GM18520 (cell line): ENCODE data around the gene NIN.
"Not testable (repeated sequence)": the region's sequence is repeated elsewhere in the genome, so short reads cannot be mapped to it uniquely, and the experiment has no call there.

ENCODE experiments used
- ATAC-seq: cut with Tn5 transposase; IDR thresholded peaks from one replicate; pipeline ENCODE4 v1.9.1; 2021; ENCODE audit not compliant: unreplicated experiment

NIN gene

DNA sequence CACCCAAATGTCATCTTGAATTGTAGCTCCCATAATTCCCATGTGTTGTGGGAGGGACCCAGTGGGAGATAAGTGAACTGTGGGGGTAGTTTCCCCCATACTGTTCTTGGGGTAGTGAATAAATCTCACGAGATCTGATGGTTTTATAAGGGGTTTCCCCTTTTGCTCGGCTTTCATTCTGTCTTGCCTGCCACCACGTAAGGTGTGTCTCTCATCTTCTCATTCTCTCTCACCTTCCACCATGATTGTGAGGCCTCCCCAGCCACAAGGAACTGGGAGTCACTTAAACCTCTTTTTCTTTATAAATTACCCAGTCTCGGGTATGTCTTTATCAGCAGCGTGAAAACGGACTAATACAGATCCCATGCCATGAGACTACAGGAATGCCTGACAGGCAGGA is 11.7 kb downstream of the NIN start:
- ATAC-seq: not testable (repeated sequence)

DNA sequence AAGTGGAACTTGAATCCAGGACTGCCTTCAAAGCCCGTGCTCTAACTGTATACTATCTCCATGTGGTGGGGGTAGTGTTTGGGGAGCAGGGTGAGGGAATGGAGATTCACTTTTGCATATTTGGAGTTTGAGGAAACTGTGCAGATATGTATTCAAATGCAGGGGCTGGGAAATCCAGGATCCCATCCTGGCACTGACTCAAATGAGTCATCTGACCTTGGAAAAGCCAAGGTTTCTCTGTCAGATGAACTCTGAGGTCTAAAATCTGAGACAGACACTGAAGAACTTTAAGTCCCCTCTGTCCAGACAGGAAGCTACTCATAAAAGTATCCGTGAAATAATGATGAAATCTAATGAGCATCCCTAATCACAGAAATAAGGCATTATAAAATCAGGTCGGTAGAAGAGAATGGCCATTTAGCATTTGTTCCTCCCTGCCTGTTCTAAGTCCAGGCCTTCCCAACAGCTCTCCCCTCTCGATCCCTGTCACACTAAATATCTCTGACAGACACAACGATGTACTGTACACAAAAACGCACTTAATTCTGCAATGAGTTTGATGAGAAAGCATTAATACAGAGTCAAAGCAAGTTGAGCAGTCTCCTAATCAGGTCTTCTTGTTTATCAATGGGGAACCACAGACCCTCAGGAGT is 14.4 kb downstream of the NIN start:
- no peak for ATAC-seq

DNA sequence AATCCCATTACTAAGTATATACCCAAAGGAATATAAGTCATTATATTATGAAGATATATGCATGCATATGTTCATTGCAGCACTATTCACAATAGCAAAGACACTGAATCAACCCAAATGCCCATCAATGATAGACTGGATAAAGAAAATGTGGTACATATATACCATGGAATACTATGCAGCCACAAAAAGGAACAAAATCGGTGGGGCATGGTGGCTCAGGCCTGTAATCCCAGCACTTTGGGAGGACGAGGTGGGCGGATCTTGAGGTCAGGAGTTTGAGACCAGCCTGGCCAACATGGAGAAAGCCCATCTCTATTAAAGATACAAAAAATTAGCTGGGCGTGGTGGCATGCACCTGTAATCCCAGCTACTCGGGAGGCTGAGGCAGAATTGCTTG is 15.4 kb downstream of the NIN start:
- ATAC-seq: not testable (repeated sequence)

DNA sequence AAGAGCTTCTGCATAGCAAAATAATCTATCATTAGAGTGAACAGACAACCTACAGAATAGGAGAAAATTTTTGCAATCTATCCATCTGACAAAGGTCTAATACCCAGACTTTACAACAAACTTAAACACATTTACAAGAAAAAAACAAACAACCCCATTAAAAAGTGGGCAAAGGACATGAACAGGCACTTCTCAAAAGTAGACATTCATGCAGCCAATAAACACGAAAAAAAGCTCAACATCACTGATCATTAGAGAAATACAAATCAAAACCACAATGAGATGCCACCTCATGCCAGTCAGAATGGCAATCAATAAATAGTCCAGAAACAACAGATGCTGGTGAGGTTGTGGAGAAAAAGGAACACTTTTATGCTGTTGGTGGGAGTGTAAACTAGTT is 15.9 kb downstream of the NIN start:
- not testable (repeated sequence) for ATAC-seq

DNA sequence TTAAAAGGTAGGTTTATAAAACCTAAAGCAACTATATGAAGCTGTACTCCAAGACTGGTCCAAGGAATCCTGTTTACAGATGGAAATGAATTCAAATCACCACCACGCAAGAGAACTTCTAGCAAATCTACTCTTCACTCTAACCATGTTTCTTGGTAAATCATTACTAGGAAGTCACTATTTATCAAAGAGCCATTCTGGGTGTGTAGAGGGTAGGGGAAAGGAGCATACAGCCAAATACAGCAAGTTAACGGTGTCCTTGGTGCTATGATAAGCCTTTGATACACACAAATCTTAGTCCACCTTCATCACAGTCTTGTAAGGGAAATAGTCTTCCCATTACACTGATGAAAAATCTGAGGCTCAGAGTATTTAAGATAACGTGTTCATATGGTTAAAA is 16.8 kb downstream of the NIN start:
- ATAC-seq: no peak

DNA sequence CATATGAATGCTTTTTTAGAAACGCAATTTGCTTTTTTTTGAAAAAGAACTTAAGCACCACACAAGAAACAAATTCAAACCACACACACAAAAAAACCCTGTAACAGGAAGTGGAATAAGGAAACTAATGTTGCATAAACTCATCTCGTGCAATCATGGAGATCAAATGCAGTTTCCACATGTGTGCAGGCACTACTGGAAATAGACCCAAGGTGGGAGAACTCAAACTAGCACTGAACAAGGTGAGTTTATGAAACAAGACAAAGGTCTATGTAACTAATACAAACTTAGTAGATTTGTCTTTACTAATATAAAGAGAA is 17.5 kb downstream of the NIN start:
- no peak for ATAC-seq

DNA sequence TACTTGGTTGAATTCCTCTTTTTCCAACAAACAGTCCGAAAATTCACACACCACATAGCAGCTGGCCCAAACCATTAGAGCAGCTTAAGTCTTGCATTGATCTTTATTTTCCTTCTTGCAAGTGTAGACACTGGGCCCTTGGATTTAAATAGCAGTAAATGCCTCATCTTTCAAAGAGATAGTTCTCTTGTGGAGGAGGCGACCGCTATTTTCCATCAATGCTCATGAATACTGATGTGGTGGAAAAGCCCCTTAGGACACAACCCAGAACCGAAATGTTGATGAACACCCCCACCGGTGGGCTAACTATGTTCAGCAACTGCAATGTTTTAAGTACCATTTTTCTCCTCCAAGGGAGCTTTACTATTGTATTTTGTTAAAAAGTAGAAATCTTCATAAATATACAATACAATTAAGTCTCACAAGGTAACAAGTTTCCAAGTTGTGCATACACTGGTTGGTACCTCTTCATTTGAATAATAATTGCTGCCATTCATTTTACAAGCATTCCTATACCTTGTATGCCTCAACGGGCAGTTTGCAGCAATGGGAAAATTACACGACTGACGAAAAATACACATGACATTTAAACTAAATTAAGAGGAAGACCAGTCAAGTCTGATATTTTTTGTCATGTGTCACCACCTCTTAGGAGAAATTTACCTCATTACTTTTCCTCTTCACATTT is 18.0 kb downstream of the NIN start:
- no peak for ATAC-seq

DNA sequence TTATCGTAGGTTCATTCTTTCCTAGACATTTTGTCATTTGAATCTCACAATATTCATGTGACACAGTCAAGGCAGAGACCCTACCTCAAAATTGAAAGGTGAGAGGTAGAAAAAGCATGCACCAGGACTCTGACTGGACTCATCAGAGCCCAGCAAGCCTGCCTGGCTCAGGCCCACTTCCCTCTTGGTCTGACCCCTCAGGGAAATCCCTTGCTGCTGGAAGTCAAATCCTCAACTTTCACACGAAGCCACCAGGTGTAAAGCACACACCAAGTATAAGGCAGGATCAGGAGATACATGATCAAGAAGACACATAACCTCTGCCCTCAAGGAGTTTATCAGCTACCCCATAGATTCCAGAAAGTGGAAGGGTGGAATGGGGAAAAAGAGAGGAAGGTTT is 18.8 kb downstream of the NIN start:
- no peak for ATAC-seq

DNA sequence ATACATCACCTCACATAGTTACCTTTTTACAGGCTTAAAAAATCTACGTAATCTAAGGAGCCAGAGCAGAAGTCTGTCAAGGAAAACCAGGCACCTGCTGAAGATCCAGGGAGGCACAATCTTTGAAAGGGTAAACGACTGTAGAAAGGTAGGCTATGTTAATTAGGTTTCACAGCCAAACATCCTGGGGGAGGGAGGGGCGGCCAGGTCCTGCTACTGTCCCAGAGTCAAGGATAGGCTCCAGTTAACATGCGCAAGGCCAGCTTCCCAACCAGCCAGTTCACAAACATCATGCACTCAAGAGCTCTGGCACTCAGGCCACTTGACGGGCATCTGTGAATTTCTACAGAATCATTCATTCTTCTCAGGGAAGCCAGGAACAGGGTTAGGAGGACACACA is 22.9 kb downstream of the NIN start:
- ATAC-seq: no peak

DNA sequence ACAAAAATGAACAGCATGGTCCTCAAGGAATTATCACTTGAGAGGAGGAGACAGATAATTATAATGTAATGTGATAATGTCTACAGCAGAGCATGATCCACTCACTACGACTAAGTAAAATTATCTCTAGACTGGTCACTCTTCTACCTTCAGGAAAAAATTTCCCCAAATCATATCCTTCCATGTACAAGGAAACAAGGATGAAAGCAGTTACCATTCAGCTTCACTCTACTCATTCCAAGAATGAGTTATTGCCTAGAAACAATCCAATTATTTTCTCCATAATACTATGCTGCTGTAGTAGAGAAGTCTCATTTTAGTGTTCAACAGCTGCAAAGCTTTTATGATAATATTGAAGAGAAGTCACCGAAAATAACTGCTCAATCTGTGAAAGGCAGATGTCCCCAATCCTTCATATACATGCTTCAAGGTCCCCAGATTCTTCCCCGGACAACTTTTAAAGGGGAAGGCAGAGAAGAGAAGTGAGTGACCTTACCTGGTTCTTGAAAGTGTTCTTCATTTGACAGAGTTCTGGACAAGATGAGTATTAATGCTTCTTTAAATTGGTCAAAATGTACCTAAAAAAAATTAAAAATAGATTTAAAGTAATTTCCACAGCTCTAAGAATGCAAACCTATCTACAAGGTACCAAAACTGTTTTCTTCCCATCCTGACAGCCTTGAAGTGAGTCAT is 24.6 kb downstream of the NIN start:
- no peak for ATAC-seq

DNA sequence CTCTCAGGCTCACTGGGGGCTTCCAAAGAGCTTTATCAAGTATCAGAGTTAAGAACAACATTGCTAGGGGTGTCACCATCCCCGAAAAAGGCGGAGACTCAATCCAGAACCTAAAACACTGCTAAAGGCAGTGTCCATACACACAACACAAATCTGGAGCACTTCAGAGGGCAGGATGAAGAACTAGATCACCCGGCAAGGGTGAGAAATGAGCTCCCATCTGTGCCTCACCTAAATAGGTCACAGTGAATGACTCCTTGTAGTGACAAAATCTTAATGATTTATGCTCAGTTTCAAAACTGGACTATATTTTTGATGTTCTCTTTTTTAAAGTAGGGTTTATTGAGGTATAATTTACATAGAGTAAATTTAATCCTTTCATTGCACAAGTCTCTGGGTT is 25.6 kb downstream of the NIN start:
- no peak for ATAC-seq

DNA sequence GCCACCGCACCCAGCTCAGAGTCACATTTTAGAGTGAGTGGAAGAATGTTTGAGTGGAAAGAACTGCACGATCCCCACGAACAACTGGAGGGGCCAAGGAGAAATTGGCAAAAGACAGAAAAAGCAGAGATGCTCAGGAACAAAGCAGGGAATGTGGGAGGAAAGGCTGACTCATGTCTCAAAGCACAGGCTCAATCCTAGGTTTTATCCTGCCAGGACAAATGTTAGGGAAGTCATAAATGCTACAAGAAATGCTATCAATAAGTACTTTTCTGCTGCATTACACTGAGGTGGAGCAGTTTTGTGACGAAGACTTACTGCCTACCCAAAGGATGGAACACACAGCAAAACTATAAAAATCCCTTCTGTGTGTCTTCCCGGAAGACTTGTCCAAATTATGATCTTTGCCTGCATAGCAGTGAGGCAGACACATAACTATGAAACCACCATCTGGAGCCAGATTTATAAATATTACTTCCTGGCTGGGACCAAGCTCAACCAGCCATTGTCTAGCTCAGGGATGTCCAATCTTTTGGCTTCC is 26.7 kb downstream of the NIN start:
- no peak for ATAC-seq

DNA sequence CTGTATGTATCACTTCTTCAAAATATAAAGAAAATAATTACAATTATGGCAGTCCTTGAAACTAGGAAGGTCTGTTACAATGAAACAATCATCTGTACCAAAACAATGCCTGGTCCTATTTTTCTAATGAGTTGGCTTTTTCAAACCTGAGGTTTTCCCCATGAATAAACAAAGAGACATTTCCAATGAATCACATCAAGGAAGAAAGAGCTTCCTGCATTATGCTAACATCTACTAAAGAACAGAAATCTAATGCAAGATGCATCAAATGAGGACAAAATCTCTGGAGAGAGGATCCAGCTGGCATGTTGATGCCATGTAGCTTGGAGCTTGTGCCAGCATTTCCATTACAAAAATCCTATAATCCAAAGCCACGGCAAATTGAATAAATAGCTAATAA is 29.3 kb downstream of the NIN start:
- ATAC-seq: no peak

DNA sequence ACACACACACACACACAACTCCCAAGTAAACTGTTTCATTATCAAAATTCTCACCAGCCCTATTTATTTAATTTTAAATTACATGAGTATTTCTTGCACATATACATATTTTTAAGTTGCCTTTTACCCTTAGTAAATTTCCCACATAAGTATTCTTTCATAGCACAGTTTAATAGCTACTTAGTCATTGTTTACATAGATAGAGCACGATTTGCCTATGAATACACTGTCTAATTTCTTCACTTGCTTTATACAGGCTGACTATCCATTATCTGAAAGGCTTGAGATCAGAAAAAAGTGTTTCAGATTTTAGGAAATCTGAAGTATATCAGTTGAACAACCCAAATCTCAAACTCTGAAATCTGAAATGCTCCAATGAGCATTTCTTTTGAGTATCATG is 30.9 kb downstream of the NIN start:
- ATAC-seq: no peak

DNA sequence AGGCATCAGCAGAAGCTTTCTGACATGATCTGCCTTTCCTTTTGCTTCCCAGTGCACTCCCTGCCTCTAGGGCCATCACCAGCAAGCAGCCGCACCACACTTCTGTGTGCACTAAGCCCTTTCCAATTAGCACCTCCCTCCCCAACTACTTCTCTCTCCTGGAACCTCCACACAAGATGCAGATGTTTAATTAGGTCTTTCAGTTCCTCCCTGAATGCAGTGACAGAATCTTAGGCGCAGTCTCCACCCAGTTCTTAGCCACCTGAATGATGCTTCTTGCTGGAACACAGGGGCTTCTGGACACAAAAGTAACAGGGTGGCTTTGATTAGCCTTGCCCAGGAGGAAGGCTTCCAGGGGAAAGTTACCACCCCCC is 32.9 kb downstream of the NIN start:
- peak; percentile 36 for ATAC-seq

DNA sequence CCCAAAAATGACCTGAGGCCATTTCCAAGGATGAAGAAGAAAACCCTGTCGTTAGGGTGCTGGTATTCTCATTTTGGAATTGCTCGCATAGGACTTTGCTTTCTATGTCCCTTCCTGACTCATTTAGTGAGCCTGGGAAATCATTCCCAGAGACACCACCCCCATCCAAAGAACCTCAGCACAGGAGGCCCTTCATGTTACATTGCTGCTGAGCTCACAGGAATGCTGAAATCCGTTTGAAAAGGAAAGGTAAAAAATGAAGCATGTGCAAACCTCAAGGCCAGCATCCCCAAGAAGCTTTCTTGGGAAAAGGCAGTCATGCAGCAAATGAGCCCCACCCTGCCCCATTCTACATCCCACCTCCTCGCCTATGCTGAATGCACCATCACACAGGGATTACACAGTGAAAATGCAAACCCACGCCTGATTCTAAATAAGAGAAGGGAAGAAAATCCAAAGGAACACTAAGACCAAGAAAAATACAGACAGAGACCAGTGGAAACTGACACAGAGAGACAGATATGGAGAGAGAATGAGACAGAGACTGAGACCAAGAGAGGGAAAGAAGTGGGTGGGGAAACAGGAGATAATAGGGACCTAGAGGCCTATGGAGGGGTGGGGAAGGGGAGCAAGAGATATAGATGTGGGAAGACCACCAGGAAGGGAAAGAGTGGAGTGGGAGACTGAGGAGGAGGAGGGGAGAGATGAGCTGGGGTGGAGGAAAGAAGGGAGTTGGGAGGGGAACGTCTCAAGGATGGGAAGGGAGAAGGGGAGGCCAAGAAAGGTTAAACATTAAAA is 33.5 kb downstream of the NIN start:
- no peak for ATAC-seq

DNA sequence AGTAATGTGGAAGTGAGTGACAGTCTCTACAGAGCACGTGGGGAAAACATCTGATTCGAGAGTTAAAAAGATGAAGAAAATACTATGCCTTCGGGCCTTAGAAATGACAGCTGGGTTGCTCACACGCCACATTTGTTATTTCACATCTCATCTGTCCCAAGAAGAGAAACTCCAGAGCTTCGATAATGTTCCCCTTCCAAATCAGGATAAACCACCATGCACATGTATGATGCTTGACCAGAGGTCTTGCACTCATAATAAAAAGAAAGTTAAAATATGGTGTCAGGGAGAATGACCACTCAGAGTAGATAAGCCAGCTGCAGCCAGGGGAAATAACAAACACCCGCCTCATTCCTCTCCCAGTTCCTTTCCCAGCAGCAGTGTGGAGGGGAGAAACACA is 34.6 kb downstream of the NIN start:
- ATAC-seq: no peak

DNA sequence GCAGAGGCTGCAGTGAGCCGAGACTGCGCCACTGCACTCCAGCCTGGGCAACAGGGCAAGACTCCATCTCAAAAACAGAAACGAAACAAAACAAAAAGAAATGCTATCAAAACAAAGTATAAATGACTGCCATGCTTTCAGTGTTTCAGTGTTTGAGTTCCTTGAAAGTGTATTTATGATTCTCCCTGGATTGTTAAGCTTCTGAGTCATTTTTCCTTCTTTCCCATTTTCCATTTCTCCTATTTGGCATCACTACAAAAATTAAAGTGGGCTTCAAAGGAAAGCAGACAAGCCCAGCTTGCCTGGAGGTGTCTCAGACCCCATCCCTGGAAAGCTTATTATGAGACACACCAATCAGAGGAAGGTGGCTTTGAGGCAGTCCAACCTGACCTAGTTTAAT is 35.1 kb downstream of the NIN start:
- no peak for ATAC-seq

DNA sequence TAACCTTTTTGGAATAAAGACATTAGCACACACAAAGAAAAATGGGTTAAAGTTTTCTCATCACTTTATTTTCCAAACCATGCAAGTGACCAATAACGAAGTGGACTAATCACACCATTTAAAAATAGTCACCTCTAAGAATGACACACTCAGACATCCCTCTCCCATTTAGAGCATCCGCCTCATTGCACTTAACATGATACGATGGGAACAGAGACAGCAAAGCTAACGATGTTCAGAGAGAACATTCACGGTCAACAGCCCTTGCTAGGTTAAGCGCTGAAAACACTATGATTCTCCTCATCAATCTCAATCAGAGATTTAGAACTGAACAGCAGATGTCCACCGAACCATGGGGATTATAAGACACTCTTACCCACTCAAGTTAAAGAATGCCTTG is 35.8 kb downstream of the NIN start:
- ATAC-seq: no peak

DNA sequence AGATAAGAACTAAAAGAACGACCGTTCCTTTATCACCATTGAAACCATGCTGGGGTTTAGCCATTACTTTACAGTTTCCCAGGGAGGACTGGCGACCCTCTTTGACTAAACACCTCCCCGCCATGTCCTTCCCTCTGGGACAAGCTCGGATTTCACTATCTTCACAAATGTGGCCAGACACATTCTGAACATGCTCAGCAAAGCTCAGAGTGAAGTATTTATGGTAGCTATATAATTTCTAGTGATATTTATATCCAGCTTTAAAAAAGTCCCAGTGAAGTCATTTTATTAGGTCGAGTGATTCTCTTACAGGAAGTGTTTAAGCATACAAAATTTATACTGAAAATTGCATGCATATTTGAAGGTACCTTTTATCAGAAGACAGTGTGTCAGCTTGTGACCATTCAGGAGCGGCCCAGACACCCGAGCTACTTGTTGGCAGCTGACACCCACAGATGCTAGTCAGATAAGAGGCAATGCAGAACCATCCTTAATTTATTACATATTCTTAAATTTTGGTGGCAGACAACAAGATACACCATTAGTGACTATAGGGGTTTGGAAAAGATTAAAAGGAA is 36.8 kb downstream of the NIN start:
- no peak for ATAC-seq

DNA sequence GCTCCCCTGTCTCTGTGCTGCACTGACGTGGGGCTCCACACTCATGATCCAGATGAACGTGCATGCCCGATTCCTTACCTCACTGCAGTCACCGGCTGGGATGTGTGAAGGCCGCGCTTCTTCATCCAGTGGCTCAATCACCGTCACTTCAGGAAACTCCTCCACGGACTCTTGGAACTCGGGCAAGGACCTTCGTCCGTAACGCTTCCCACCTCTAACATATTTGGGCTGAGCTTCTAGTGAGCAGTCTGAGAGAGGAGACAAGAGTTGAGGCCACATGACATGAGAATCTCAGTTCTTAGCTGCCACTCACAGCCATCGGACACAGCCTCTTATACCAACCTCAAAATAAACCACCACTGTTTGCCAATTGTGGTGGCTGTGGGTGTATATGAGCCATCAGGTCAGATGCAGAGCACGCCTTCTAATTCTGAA is 38.3 kb downstream of the NIN start:
- ATAC-seq: no peak
